ENCODE data around the gene IQSEC1. TPM values are rescaled to one million over a fixed set of nuclear protein-coding genes. Genes with fewer than 3 reads are reported as not detected.

IQSEC1 gene
- polyA plus RNA-seq, 3 donors, result 25.1 to 30.4 (median 28.2) TPM

GRCh38 chr3:13087320-13087990, 14.2 kb upstream of the IQSEC1 start:
- no peak for DNase-seq (ENCODE audit: low read depth in 3 of 3, low spot score in 2 of 3)

- DNase-seq (ENCODE audit: low read depth in 3 of 3, low spot score in 2 of 3), result no peak
Observed at GRCh38 chr3:13086531-13086981, 13.3 kb upstream of the IQSEC1 start.

GRCh38 chr3:13085846-13086179, 12.6 kb upstream of the IQSEC1 start:
- DNase-seq (ENCODE audit: low read depth in 3 of 3, low spot score in 2 of 3), result no peak

- no peak for DNase-seq (ENCODE audit: low read depth in 3 of 3, low spot score in 2 of 3)
Observed at GRCh38 chr3:13085081-13085845, 12.0 kb upstream of the IQSEC1 start.

- no peak for DNase-seq (ENCODE audit: low read depth in 3 of 3, low spot score in 2 of 3)
Observed at GRCh38 chr3:13083898-13084297, 10.7 kb upstream of the IQSEC1 start.

- DNase-seq (ENCODE audit: low read depth in 3 of 3, low spot score in 2 of 3), result no peak
Observed at GRCh38 chr3:13083254-13083653, 10.0 kb upstream of the IQSEC1 start.

- DNase-seq (ENCODE audit: low read depth in 3 of 3, low spot score in 2 of 3), result no peak
Observed at GRCh38 chr3:13082677-13083076, 9.4 kb upstream of the IQSEC1 start.

- no peak for DNase-seq (ENCODE audit: low read depth in 3 of 3, low spot score in 2 of 3)
Observed at GRCh38 chr3:13081603-13082360, 8.6 kb upstream of the IQSEC1 start.

GRCh38 chr3:13080591-13080990, 7.4 kb upstream of the IQSEC1 start:
- no peak for DNase-seq (ENCODE audit: low read depth in 3 of 3, low spot score in 2 of 3)

- no peak for DNase-seq (ENCODE audit: low read depth in 3 of 3, low spot score in 2 of 3)
Observed at GRCh38 chr3:13080026-13080425, 6.8 kb upstream of the IQSEC1 start.

- no peak for DNase-seq (ENCODE audit: low read depth in 3 of 3, low spot score in 2 of 3)
Observed at GRCh38 chr3:13079510-13079909, 6.3 kb upstream of the IQSEC1 start.

GRCh38 chr3:13079051-13079450, 5.8 kb upstream of the IQSEC1 start:
- no peak for DNase-seq (ENCODE audit: low read depth in 3 of 3, low spot score in 2 of 3)

GRCh38 chr3:13078163-13078905, 5.1 kb upstream of the IQSEC1 start:
- DNase-seq (ENCODE audit: low read depth in 3 of 3, low spot score in 2 of 3), result no peak

- no peak for DNase-seq (ENCODE audit: low read depth in 3 of 3, low spot score in 2 of 3)
Observed at GRCh38 chr3:13077431-13078162, 4.4 kb upstream of the IQSEC1 start.

GRCh38 chr3:13075986-13076654, 2.9 kb upstream of the IQSEC1 start:
- no peak for DNase-seq (ENCODE audit: low read depth in 3 of 3, low spot score in 2 of 3)

GRCh38 chr3:13075318-13075717, 2.1 kb upstream of the IQSEC1 start:
- DNase-seq (ENCODE audit: low read depth in 3 of 3, low spot score in 2 of 3), result no peak

GRCh38 chr3:13074006-13074375, 762 bp upstream of the IQSEC1 start:
- DNase-seq (ENCODE audit: low read depth in 3 of 3, low spot score in 2 of 3), result no peak

GRCh38 chr3:13072600-13073325, 466 bp downstream of the IQSEC1 start:
- DNase-seq (ENCODE audit: low read depth in 3 of 3, low spot score in 2 of 3), result no peak

- DNase-seq (ENCODE audit: low read depth in 3 of 3, low spot score in 2 of 3), result no peak
Observed at GRCh38 chr3:13072239-13072599, 1.0 kb downstream of the IQSEC1 start.

All from right renal cortex interstitium (tissue), 3 donors.